IPS-20b (cell line): Measurements from ENCODE around the gene TTLL6.

ENCODE experiments used
- H3K27ac ChIP-seq: one replicate; pipeline ENCODE4 v1.5.1; 2013; ENCODE audit warnings: low read length
- H3K27me3 ChIP-seq: 2 replicates; pipeline ENCODE4 v1.6.1; 2013; ENCODE audit warnings: mild to moderate bottlenecking, low read length, inconsistent platforms; ENCODE audit not compliant: insufficient read depth
- H3K36me3 ChIP-seq: 2 replicates; pipeline ENCODE4 v1.6.1; 2013; ENCODE audit warnings: low read depth, mild to moderate bottlenecking, inconsistent platforms, low read length, moderate library complexity; ENCODE audit not compliant: insufficient read depth
- H3K4me1 ChIP-seq: 2 replicates; pipeline ENCODE4 v1.6.1; 2013; ENCODE audit warnings: mild to moderate bottlenecking, control low read depth, inconsistent platforms, low read length, moderate library complexity; ENCODE audit not compliant: insufficient read depth
- H3K4me3 ChIP-seq: 2 replicates; pipeline ENCODE4 v1.5.1; 2013; ENCODE audit warnings: mild to moderate bottlenecking, low read length, inconsistent platforms
- H3K9ac ChIP-seq: 2 replicates; pipeline ENCODE4 v1.6.1; 2013; ENCODE audit warnings: low read depth, mild to moderate bottlenecking, inconsistent platforms, low read length, moderate library complexity
- H3K9me3 ChIP-seq: 2 replicates; pipeline ENCODE4 v1.6.1; 2013; ENCODE audit warnings: mild to moderate bottlenecking, low read depth, low read length, inconsistent platforms; ENCODE audit not compliant: insufficient read depth

TTLL6 gene

GRCh38 chr17:48745381-48746275 lies 71.4 kb downstream of the TTLL6 start:
- H3K4me3 ChIP-seq = no peak overlapping the region
- peaks cover 5% of the 10 kb centered on the region; the same call in 1 of the 2 replicates for H3K9me3 ChIP-seq
- H3K4me1 ChIP-seq = no peaks in the 10 kb centered on the region
- H3K9ac ChIP-seq = no peak overlapping the region
- no peak overlapping the region for H3K27ac ChIP-seq
- H3K27me3 ChIP-seq = peaks cover 100% of the 10 kb centered on the region
- H3K36me3 ChIP-seq = no peaks in the 10 kb centered on the region

DNA sequence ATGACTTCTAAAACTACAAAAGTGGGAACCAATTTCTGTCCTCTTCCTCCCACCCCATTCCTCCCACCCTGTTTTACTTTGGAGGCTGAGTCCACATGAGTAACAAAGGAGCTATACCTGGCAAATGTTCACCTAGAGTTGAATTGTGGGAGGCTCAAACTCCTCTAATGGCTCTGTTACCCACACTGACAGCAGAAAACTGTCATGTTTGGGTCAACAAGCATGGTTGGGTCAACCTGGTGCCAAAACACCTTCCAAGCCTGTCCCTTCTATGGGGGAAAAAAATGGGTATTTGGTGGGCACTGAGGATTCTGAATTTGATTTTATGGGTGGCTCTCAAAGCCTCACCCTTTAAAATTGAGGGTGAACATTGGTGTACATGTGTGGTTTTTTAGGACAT lies 76.5 kb downstream of the TTLL6 start:
- no peak overlapping the region for H3K9ac ChIP-seq
- H3K27ac ChIP-seq = no peak overlapping the region
- no peaks in the 10 kb centered on the region for H3K36me3 ChIP-seq
- H3K9me3 ChIP-seq = no peaks in the 10 kb centered on the region; the same call in 1 of the 2 replicates
- no peak overlapping the region for H3K4me3 ChIP-seq
- no peaks in the 10 kb centered on the region for H3K4me1 ChIP-seq
- H3K27me3 ChIP-seq = peaks cover 100% of the 10 kb centered on the region

DNA sequence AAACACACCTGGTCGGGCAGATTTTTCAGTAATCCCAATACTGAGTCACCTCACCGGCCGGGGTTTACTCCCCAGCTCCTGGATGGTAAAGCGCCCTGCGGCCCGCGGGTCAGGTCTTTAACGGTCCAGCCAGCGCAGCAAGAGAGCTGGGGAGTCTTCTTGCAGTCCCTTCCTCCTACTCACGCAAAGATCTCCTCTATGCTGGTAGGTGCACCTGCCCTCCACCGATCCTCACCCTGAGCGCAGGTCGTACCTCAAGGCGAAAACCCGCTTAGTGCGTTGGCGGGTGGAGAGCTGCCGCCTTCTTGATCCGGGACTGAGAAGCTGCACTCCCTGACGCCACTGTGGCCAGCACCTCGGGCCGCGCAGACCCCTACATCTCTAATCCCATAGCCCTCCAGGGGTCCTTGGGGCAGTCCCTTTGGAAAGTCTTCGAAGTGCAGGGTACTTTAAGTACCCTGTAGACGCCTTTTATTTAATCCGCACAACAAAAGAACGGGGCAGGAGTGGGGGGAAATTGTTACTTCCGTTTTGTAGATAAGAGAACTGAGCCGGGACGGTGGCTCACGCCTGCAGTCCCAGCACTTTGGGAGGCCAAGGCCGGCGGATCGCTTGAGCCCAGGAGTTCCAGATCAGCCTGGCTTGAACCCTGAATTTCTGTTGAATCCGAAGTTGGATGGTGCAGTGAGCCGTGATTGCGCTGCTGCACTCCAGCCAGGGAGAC lies 78.1 kb downstream of the TTLL6 start:
- Histone ChIP-seq H3K27ac (no peak overlapping the region), H3K9me3 (peaks cover 4% of the 10 kb centered on the region; the same call in 1 of the 2 replicates), H3K9ac (no peak overlapping the region), H3K27me3 (peaks cover 100% of the 10 kb centered on the region), H3K4me1 (no peaks in the 10 kb centered on the region), H3K36me3 (no peaks in the 10 kb centered on the region), H3K4me3 (no peak overlapping the region)

DNA sequence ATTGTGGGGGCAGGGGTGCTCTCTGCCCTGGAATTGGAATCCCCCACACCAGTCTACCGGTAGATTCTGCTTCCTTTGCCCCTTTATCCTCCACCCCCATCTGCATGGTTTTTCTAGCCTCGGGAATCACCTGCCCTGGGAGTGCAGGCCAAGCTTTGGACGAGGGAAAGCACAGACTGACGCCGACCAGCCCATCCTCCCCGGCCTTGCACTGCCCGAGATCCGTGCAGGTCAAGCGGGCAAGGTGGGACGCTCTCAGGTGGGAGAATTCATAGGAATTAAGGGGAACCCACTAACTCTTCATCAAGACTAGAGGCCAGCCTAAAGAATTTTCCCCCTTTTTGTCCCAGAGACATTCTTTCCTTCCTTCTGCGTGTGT lies 78.6 kb downstream of the TTLL6 start:
- H3K9me3 ChIP-seq = peaks cover 4% of the 10 kb centered on the region; the same call in 1 of the 2 replicates
- H3K27ac ChIP-seq = no peak overlapping the region
- peaks cover 100% of the 10 kb centered on the region for H3K27me3 ChIP-seq
- no peak overlapping the region for H3K4me3 ChIP-seq
- no peaks in the 10 kb centered on the region for H3K36me3 ChIP-seq
- no peak overlapping the region for H3K9ac ChIP-seq
- no peaks in the 10 kb centered on the region for H3K4me1 ChIP-seq

GRCh38 chr17:48737330-48738043 lies 79.5 kb downstream of the TTLL6 start:
- Histone ChIP-seq H3K4me3 (no peak overlapping the region), H3K27ac (no peak overlapping the region), H3K9ac (no peak overlapping the region), H3K9me3 (peaks cover 4% of the 10 kb centered on the region; the same call in 1 of the 2 replicates), H3K4me1 (peaks cover 4% of the 10 kb centered on the region; the same call in 1 of the 2 replicates), H3K36me3 (no peaks in the 10 kb centered on the region), H3K27me3 (peaks cover 100% of the 10 kb centered on the region)

GRCh38 chr17:48735062-48735351 lies 82.0 kb downstream of the TTLL6 start:
- peaks cover 4% of the 10 kb centered on the region; the same call in 1 of the 2 replicates for H3K9me3 ChIP-seq
- peaks cover 4% of the 10 kb centered on the region; the same call in 1 of the 2 replicates for H3K4me1 ChIP-seq
- no peaks in the 10 kb centered on the region for H3K36me3 ChIP-seq
- no peak overlapping the region for H3K9ac ChIP-seq
- H3K27me3 ChIP-seq = peaks cover 100% of the 10 kb centered on the region
- no peak overlapping the region for H3K27ac ChIP-seq
- no peak overlapping the region for H3K4me3 ChIP-seq

GRCh38 chr17:48734333-48735061 lies 82.5 kb downstream of the TTLL6 start:
- H3K4me1 ChIP-seq = peaks cover 4% of the 10 kb centered on the region; the same call in 1 of the 2 replicates
- H3K36me3 ChIP-seq = no peaks in the 10 kb centered on the region
- H3K4me3 ChIP-seq = no peak overlapping the region
- H3K9me3 ChIP-seq = peaks cover 5% of the 10 kb centered on the region; the same call in 1 of the 2 replicates
- H3K9ac ChIP-seq = no peak overlapping the region
- peaks cover 100% of the 10 kb centered on the region for H3K27me3 ChIP-seq
- H3K27ac ChIP-seq = no peak overlapping the region

DNA sequence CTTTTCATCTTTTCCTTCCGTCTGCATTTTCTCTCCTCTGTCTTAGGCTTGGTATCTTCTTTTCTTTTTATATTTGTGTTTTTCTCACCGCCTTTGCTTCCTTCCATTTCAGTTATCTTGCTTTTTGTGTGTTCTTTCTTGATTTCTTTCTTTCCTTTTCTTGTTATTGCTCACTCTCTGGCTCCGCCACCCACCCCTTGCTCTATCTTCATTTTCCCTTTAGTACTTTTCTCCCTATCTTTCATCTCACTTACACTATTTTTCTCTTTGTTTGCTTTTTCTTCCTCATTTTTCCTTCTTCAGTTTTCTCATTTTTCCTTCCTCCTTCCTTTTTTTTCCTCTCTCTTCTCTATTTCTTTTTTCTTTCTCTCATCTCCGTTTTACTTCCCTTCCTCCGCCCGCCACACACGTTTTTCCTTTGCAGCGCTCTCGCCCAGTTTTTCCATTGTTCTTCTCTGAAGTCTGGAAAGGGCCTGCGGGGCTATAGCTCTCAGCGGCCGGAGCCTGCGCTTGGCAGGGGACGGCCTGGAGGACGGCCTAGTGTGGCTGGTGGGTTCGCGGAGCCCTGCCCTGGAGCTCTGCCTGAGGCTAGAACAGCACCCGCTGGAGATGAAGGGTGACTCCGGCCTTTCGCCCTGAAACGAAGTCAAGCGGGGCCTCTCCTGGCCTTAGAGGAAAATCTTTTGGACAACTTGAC lies 83.2 kb downstream of the TTLL6 start:
- peaks cover 4% of the 10 kb centered on the region; the same call in 1 of the 2 replicates for H3K4me1 ChIP-seq
- H3K27ac ChIP-seq = no peak overlapping the region
- peaks cover 100% of the 10 kb centered on the region for H3K27me3 ChIP-seq
- no peak overlapping the region for H3K4me3 ChIP-seq
- no peak overlapping the region for H3K9ac ChIP-seq
- peaks cover 8% of the 10 kb centered on the region; the same call in 1 of the 2 replicates for H3K9me3 ChIP-seq
- no peaks in the 10 kb centered on the region for H3K36me3 ChIP-seq

DNA sequence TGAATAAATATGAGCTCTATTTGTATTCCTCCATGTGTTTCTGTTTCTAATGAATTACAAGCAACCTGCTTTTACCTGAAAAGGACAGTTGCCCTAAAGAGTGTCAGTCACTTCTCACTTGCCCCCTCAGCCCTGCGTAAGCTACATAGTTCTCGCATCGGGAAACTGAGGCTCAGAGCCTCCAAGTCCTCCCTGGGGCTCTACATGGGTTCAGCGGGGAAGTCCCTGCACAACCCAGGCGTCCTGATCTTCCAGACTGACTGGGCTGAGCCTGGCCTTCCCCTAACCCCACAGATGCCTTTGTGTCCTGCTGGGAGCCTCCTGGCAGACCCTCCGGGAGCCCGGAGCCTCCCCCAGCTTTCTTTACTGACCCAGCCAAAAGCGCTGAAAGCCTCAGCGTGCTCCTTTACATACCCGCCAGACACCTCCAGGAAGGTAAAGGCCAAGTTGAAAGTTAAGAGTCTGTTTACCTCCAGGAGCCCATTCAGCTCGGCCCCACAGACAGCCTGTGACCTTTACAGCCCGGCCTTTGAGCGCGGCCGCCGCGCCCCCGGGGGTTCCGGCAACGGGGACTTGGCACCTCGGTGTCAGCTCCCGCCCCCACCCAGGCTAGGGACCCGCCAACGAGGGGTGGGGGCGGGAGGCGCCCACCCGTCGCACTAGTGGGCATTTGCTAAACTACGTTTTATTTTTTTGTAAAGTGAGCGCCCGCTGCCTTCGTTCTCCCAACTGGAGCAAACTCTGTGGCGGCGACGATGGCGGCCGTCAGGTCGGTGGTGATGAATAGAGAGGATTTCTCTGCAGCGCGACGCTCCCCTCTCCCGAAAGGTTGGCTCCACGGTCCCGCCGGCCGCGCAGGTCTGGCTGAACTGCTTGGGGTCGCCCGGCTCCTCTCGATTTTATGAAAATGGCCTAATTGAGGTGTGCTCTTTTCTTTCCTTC lies 84.1 kb downstream of the TTLL6 start:
- Histone ChIP-seq H3K9ac (no peak overlapping the region), H3K9me3 (peaks cover 8% of the 10 kb centered on the region; the same call in 1 of the 2 replicates), H3K4me1 (peaks cover 4% of the 10 kb centered on the region; the same call in 1 of the 2 replicates), H3K36me3 (no peaks in the 10 kb centered on the region), H3K27ac (no peak overlapping the region), H3K27me3 (peaks cover 100% of the 10 kb centered on the region), H3K4me3 (no peak overlapping the region)

DNA sequence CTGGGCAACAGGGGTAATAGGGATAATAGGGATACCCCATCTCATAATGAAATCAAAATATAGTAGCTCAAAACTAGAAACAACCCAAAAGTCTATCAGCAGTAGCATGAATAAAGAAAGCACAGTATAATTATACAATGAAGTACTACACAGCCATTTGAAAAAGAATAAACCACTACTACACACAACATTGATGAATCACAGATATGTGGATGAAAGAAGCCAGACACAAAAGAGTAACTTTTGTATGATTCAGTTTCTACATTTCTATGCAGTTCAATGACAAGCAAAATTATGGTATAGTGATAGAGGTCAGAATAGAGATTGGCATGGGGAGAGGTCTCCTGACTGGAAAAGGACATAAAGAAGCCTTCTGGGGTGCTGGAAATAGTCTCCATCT lies 85.7 kb downstream of the TTLL6 start:
- Histone ChIP-seq H3K36me3 (no peaks in the 10 kb centered on the region), H3K9me3 (peaks cover 12% of the 10 kb centered on the region; the same call in 1 of the 2 replicates), H3K4me1 (peaks cover 4% of the 10 kb centered on the region; the same call in 1 of the 2 replicates), H3K27ac (no peak overlapping the region), H3K27me3 (peaks cover 100% of the 10 kb centered on the region), H3K4me3 (no peak overlapping the region), H3K9ac (no peak overlapping the region)
